ENCODE data around the gene POLR1A. TPM values are rescaled to one million over a fixed set of nuclear protein-coding genes. Genes with fewer than 3 reads are reported as not detected.

Gene POLR1A
- total RNA-seq (40.7 and 46.0 TPM in 2 replicates), polyA plus RNA-seq (7.2 and 7.6 TPM in 2 replicates), polyA minus RNA-seq (22.7 and 32.1 TPM in 2 replicates), Bru-seq, nascent RNA (percentile 72 among the genes with signal in this experiment), BruChase-seq, experiment 1, labeled RNA remaining after a 6-hour chase (percentile 84 among the genes with signal in this experiment), BruChase-seq, experiment 2, labeled RNA remaining after a 2-hour chase (percentile 76 among the genes with signal in this experiment)
- 7.9 and 8.4 TPM in 2 replicates for polyA plus RNA-seq (2011; cell fraction: cytosol; rRNA removed)
- 22.1 and 24.3 TPM in 2 replicates for polyA plus RNA-seq (2011; cell fraction: nucleus; rRNA removed)
- 27.6 and 32.5 TPM in 2 replicates for polyA plus RNA-seq (2012)
- 20.0 TPM for polyA minus RNA-seq (2011; cell fraction: cytosol; rRNA and poly(A)+ RNA removed)
- polyA minus RNA-seq (2011; cell fraction: nucleus; rRNA and poly(A)+ RNA removed), result 27.7 and 34.9 TPM in 2 replicates
- long read RNA-seq, full-length matches to known transcripts, result 1 of 20 reads
- long read RNA-seq, partial matches to known transcripts, result 8 of 20 reads
- long read RNA-seq, other reads (novel, unspliced or antisense), result 11 of 20 reads

GRCh38 chr2:86105252-86105968 lies at the start of gene POLR1A:
TSS of gene POLR1A (minus strand) at chr2:86105886. CDS start at chr2:86105776, 110 bp downstream.
- Histone ChIP-seq H3K27ac (ENCODE audit: insufficient read depth, low read depth, low read length) (peak within 1 kb of the TSS; percentile 78), H3K27me3 (ENCODE audit: control insufficient read depth in 2 of 2, insufficient read depth in 2 of 2, low read length in 2 of 2) (no peaks in the 10 kb centered on the region), H4K20me1 (replicated peaks; ENCODE audit: control insufficient read depth, extremely low read depth, insufficient read depth, low read length) (no peaks in the 10 kb centered on the region), H3K79me2 (ENCODE audit: control insufficient read depth, insufficient read depth, low read length) (peaks cover 85% of the 10 kb centered on the region), H3K9me3 (replicated peaks; ENCODE audit: control insufficient read depth, insufficient read depth, low read length) (no peaks in the 10 kb centered on the region), H3K36me3 (ENCODE audit: control insufficient read depth in 2 of 2, extremely low read depth in 1 of 2, insufficient read depth in 2 of 2, low read length in 2 of 2) (peaks cover under 1 to 1% of the 10 kb centered on the region in 2 experiments), H3K4me1 (ENCODE audit: control insufficient read depth, extremely low read depth, insufficient read depth, low read length) (peaks cover 23% of the 10 kb centered on the region), H3K4me3 (replicated peaks in 1 of 3; ENCODE audit: insufficient read depth in 1 of 3, low read depth in 1 of 3, low read length in 3 of 3) (peak within 1 kb of the TSS; percentile 36 to 84 (median 77)), H3K9me1 (replicated peaks; ENCODE audit: control insufficient read depth, extremely low read depth, insufficient read depth, low read length) (no peaks in the 10 kb centered on the region), H3K4me2 (ENCODE audit: insufficient read depth, low read length) (peak within 1 kb of the TSS; percentile 91), H2AFZ (ENCODE audit: low read depth, low read length) (peak within 1 kb of the TSS; percentile 81), H3K9ac (replicated peaks; ENCODE audit: extremely low read depth, insufficient read depth, low read length) (peak within 1 kb of the TSS; percentile 86)
- FAIRE-seq (peak; percentile 96), DNase-seq (ENCODE audit: low read depth, low spot score) (peak; percentile 97)
- dilution Hi-C loops (cut with MboI; ENCODE audit: extremely low pct_ligation_motif_present, low sequenced_read_pairs), result no loop called here
- POLR2A ChIA-PET, result interaction anchor here (0.6 to 1.2 kb wide), 3 partner anchors 9 to 278 kb away, joined by 3 read pairs; no protein-coding TSS in a partner anchor
- CTCF ChIA-PET, result interaction anchor here (1.0 to 1.9 kb wide), 5 partner anchors 9 to 456 kb away, joined by 3 to 10 read pairs (median 4); partner anchors contain the start of gene ST3GAL5
- TF ChIP-seq JUN (IDR thresholded peaks at IDR 0.05; ENCODE audit: borderline replicate concordance, insufficient read depth, insufficient read length, low read depth) (peak; percentile 5), MYC (IDR thresholded peaks at IDR 0.05; ENCODE audit: low read depth, low read length) (no peak)
- intact Hi-C loops (cut with micrococcal nuclease), result no loop called here
- BruUV-seq (replicated peaks), result no TSS peak

- H2AFZ ChIP-seq (ENCODE audit: low read depth, low read length), result no peak overlapping the region
- no peaks in the 10 kb centered on the region for H3K27me3 ChIP-seq (ENCODE audit: control insufficient read depth in 2 of 2, insufficient read depth in 2 of 2, low read length in 2 of 2)
- CTCF ChIA-PET, result no interaction called here
- H3K9me1 ChIP-seq (replicated peaks; ENCODE audit: control insufficient read depth, extremely low read depth, insufficient read depth, low read length), result no peaks in the 10 kb centered on the region
- BruUV-seq (replicated peaks), result no TSS peak
- FAIRE-seq (no peak), DNase-seq (ENCODE audit: low read depth, low spot score) (no peak)
- intact Hi-C loops (cut with micrococcal nuclease) (no loop called here), dilution Hi-C loops (cut with MboI; ENCODE audit: extremely low pct_ligation_motif_present, low sequenced_read_pairs) (no loop called here)
- peaks cover 1% of the 10 kb centered on the region for H3K79me2 ChIP-seq (ENCODE audit: control insufficient read depth, insufficient read depth, low read length)
- no peak overlapping the region for H3K4me2 ChIP-seq (ENCODE audit: insufficient read depth, low read length)
- TF ChIP-seq GATA2 (IDR thresholded peaks at IDR 0.05; ENCODE audit: insufficient read depth, insufficient read length, low read depth, low read length) (no peak), JUN (IDR thresholded peaks at IDR 0.05; ENCODE audit: borderline replicate concordance, insufficient read depth, insufficient read length, low read depth) (no peak), POLR2AphosphoS5 (IDR thresholded peaks at IDR 0.05; ENCODE audit: insufficient read depth, low read depth, low read length) (no peak), MAX (IDR thresholded peaks at IDR 0.05; ENCODE audit: insufficient read depth, insufficient read length) (no peak), MYC (IDR thresholded peaks at IDR 0.05; ENCODE audit: low read depth, low read length) (no peak), FOS (IDR thresholded peaks at IDR 0.05; ENCODE audit: borderline replicate concordance, insufficient read depth, low read length) (no peak), POLR2A (IDR thresholded peaks at IDR 0.05; ENCODE audit: low read depth, low read length) (no peak)
- no peak overlapping the region for H3K27ac ChIP-seq (ENCODE audit: insufficient read depth, low read depth, low read length)
- no peak overlapping the region for H3K4me3 ChIP-seq (replicated peaks in 1 of 3; ENCODE audit: insufficient read depth in 1 of 3, low read depth in 1 of 3, low read length in 3 of 3)
- no peaks in the 10 kb centered on the region for H4K20me1 ChIP-seq (replicated peaks; ENCODE audit: control insufficient read depth, extremely low read depth, insufficient read depth, low read length)
- no peaks in the 10 kb centered on the region for H3K4me1 ChIP-seq (ENCODE audit: control insufficient read depth, extremely low read depth, insufficient read depth, low read length)
- peaks cover 16 to 22% of the 10 kb centered on the region in 2 experiments for H3K36me3 ChIP-seq (ENCODE audit: control insufficient read depth in 2 of 2, extremely low read depth in 1 of 2, insufficient read depth in 2 of 2, low read length in 2 of 2)
- no peak overlapping the region for H3K9ac ChIP-seq (replicated peaks; ENCODE audit: extremely low read depth, insufficient read depth, low read length)
- POLR2A ChIA-PET, result no interaction called here
- no peaks in the 10 kb centered on the region for H3K9me3 ChIP-seq (replicated peaks; ENCODE audit: control insufficient read depth, insufficient read depth, low read length)
Measured at GRCh38 chr2:86150502-86150901, 44.8 kb upstream of the POLR1A start.

Measured in endothelial cell of umbilical vein (primary cell).